ENCODE results near the gene KLF15.

The KLF15 gene

DNA sequence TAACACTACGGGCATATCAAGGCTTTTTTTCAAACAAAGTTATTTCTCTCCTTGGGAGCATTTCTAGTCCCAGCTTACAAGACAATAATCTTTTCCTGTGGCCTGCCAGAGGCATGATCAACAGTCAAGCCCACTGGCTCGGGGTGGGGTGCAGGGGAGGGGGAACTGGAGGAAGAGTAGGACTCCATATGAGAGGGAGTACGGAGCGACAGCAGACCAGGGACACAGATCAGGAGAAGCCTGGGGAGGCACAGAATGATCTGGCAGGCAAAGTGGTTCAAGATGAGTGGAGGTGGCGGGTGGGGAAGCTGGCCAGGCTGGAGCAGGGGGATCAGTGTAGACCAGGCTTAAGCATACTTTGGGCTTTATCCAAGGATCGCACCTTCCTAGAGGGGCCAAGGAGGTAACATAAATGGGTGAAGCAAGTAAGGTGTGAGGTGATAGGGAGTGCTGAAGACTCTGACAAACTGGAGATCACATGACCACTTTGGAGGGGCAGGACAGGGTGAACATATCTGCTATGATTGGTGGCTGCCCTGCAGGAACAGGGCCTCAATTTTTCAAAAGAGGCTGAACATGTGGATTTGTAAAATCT, 37.4 kb downstream of the KLF15 start:
- no peak for DNase-seq

DNA sequence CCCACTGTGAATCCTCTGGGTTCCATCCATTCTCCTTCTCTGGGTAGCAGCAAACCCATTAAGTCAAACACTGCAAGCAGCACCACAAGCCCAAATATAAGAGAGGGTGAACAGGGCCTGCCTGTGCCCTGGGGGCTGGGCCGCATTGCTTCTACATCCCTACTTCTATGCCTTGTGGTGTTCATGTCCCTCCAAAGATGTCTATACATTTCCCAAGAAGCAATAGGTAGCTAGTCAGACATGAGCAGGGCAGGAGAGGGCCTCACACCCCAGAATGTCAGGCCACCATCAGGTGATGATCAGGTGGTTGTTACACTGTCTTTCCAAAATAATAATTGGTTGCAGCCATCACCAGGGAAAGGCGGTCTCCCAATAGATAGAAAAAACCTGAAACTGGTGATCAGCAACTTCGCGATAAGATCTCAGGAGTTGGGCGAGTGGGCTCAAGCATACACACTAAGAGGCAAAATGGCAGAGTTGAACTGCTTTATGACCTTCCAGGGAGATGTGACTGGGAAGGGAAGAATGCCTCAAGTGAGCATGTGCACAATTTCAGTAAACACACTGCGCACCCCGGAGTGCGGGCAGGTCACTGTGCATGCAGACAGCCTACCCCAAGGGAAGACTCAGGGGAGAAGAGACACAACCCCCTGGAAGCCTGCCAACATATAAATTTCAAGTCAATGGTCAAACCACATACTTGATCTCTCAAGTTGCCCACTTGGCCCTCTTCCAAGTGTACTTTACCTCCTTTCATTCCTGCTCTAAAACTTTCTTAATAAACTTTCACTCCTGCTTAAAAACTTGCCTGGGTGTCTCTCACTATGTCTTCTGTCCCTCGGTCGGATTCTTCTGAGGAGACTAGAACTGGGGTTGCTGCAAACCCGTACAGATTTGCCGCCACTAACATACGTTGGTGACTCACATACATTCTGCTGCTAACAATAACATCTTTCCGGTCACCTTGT, 39.9 kb downstream of the KLF15 start:
- no peak for DNase-seq

GRCh38 chr3:126316501-126316939, 40.7 kb downstream of the KLF15 start:
- DNase-seq = no peak

- DNase-seq = no peak
These were observed 41.2 kb downstream of the KLF15 start for GRCh38 chr3:126316031-126316461.

GRCh38 chr3:126314790-126315658, 42.2 kb downstream of the KLF15 start:
- DNase-seq = no peak

DNA sequence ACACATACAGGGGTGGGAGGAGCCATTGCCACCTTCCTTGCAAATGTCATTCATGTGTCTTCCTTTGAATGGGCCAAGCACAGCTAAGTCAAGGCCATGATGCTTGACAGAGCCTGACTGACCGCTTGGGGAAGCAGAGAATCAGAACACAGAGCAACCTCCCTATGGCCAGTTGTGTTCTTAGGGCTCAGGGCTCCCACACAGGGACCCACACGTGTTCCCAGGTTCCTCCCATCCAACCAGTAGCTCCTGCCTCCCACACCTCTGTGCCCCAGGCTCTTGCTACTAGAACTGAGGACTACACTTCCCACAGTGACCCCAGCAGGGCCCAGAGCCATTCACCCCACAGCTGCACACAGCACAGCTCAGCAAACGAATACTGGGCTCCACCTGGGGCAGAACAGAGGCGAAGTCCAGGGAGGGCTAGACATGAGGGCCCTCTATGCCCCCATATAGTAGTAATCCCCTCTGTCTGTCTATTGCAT, 42.9 kb downstream of the KLF15 start:
- DNase-seq = no peak

DNA sequence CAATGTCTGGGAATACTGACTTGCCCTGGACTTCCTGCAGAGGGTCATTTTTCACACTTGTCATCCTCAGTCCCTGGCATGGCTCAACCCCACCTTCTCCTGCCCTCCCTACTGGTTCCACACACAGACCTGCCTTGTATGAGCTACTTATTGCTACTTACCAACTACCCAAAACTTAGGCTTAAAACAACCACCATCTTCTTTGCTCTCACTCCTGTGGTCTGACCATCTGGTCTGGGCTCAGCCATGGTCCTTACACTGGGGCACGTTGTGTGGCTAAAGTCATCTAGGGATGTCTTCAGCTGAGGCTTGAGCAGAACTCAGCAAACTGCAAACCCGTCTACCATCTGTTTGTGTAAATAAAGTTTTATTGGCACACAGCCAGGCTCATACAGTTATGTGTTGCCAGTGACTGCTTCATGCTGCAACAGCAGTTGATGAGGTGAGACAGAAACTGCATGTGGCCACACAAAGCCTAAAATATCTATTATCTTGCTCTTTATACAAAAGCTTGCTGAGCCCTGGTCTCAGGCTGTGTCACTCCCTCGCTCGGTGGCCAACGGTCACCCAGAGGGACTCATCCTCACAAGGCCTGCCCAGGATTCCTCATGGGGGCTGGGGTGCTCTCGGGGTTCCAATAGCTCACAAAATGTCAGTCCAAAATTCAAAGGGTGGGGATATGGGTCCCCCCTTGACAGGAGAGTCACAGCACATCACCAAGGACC, 43.5 kb downstream of the KLF15 start:
- no peak for DNase-seq

DNA sequence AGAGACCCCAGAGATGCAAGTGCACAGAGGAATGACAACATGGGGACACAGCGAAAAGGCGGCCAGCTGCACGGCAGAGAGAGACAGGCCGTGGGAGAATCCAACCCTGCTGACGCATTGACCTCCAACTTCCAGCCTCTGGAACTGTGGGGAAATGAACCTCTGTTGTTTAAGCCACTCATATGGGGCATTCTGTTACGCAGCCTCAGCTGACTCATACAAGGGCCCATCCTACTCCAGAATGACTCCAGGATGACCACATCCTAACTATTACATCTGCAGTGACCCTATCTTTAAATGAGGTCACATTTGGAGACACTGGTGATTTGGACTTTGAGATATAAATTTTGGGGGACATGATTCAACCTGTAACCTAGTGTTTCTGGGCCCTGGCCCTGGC, 44.0 kb downstream of the KLF15 start:
- DNase-seq = no peak

DNA sequence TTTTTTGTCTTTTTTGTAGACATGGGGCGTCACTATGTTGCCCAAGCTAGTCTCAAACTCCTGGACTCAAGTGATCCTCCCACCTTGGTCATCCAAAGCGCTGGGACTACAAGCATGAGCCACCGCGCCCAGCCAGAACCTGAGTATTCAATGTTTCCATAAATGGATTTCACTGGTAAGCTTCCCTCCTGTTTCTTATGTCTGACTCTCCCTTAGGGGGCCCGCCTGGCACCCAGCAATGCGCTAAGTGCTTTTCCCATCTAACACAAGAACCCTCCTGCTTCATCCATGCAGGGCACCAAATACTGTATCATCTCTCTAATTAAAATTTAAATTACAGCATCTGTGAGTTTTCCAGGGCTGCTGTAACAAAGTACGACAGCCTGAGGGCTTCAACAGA, 44.9 kb downstream of the KLF15 start:
- no peak for DNase-seq

GRCh38 chr3:126311338-126311978, 45.8 kb downstream of the KLF15 start:
- DNase-seq = no peak

DNA sequence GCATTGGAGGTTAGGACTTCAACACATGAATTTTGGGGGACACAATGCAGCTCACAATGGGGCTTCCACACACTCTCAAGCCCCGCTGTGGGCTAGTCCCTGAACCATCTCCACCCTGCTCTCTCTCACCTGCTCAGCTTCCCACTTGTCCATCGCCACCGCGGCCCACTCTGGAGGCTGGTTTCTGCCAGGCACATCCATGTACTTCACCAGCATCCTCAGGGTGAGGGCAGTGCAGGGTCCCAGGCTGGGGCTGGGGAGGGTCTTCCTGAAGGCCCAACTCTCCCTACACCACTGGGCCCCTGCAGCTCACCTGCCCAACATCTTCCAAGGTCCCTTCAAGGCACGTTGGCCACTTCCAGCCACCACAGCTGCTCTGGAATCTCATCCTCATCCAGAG, 46.4 kb downstream of the KLF15 start:
- DNase-seq = no peak

GRCh38 chr3:126309861-126310655, 47.1 kb downstream of the KLF15 start:
- no peak for DNase-seq

- no peak for DNase-seq
These were observed 48.0 kb downstream of the KLF15 start for GRCh38 chr3:126309165-126309564.

- DNase-seq = no peak
These were observed 48.6 kb downstream of the KLF15 start for GRCh38 chr3:126308394-126309125.

GRCh38 chr3:126307591-126308393, 49.4 kb downstream of the KLF15 start:
- no peak for DNase-seq

DNA sequence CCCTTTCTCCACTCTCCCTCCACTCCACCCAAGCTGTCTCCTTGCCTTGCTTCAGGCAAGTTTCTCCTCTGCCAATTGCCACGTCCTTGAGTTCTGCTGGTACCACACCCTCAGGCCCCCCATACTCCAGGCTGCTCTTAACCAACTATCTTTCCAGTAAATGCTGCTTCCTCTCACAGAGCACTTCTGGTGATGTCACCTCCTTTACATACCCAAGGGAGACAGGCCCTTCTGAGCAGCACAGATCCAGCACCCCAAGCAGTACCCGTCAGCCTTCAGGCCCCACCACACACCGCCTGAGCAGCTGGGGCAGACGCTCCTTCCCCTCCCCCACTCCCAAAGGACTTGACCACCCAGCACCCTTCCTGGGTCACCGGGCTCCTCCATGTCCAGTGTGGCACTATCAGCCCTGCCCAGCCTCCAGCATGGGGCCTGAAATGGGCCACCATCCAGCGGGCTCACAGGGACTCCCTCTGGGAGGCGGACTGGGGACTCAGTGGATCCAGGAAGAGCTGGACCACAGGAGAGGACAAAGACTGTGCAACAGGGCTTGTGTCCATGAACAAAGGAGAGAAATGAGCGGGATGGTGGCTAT, 50.2 kb downstream of the KLF15 start:
- no peak for DNase-seq

GRCh38 chr3:126306397-126306796, 50.8 kb downstream of the KLF15 start:
- DNase-seq = no peak

DNA sequence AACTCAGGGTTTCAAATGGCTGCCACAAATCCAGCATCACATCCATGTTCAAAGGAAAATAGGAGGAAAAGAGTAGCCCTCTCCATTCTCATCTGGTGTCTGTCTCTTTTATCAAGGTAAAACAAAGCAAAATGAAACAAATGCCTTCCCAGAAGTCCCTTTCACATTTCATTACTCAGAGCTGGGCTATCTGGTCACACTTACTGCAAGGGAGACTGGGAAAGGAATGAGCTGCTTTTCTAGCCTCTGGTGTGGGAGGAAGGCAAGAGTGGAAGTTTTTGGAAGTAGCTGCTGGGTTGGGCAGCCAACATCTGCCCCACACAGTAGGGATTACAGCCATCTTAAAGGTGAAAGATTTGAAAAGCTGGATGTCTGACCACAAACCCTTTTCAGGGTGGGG, 51.8 kb downstream of the KLF15 start:
- no peak for DNase-seq

DNA sequence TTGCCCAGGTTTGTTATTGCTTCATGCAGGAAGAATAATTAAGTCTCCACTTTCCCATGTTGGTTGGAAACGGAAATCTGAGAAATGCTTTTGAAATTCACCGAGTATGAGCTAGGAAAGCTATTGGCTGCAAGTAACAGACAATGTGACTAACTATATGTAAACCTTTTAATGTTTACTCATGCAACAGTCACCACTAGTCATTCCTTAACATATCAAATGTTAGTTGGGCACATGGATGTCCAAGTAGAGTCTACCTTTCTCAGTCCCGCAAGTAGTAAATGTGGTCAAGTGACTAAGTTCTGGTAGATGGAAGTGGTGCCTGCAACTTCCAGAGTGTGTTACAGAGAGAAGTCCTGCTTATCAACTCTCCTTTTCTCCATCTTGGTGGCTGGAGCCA, 52.5 kb downstream of the KLF15 start:
- no peak for DNase-seq

All from NCI-H510A (cell line).